Esophagus muscularis mucosa (tissue), 3 donors: ENCODE results near the gene COG7.

ENCODE experiments used
- CTCF ChIP-seq, 3 experiments: fragments of 200-600 bp in 2 of 3; fragments of 450-650 bp in 1 of 3; sonication (generic) in 2 of 3; IDR thresholded peaks; one replicate each; pipeline ENCODE4 v1.5.1; 2017 to 2019; ENCODE audit warnings: antibody characterized with exemption in 3 of 3, mild to moderate bottlenecking in 2 of 3, moderate library complexity in 1 of 3
- POLR2A ChIP-seq: fragments of 450-650 bp; IDR thresholded peaks from one replicate; pipeline ENCODE4 v1.6.1; 2017; ENCODE audit warnings: antibody characterized with exemption, moderate library complexity, mild to moderate bottlenecking, low read depth
- POLR2AphosphoS5 ChIP-seq, 2 donors: sonication (generic); formaldehyde crosslinking; IDR thresholded peaks; one replicate each; pipeline ENCODE4 v1.6.1; 2017; ENCODE audit warnings: antibody characterized with exemption in 2 of 2

GRCh38 chr16:23343643-23344612 lies 109.1 kb downstream of the COG7 start:
- TF ChIP-seq CTCF (IDR thresholded peaks at IDR 0.05) (no peak), POLR2A (no peak), POLR2AphosphoS5 (IDR thresholded peaks at IDR 0.05) (no peak)
